Left hindlimb (tissue), 1 donor: ENCODE measurements around the gene IFNA10.
"Not testable (repeated sequence)": the region's sequence is repeated elsewhere in the genome, so short reads cannot be mapped to it uniquely, and the experiment has no call there.

Experiments
- DNase-seq: peaks from one replicate; pipeline ENCODE4 v3.0.0-alpha.2; 2018

Gene IFNA10

DNA sequence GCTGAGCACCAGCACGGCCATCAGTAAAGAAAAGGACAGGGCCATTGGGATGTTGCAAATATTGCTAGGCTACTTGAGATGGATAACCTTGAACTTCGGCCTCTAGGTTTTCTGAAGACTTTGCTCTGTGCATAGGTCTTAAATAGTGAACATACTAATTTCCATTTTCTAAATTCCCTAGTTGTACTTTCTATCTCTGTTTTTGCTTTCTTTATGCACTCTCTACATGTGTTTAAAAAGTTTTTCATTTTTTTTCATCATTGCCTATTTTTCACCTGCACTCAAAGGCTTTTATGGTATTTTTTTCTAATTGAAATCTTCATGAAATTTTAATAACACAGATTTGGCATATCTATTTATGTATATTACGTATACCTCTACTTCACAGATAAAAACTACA, 19.5 kb downstream of the IFNA10 start, which contains the start of gene IFNA4:
TSS of gene IFNA4 (minus strand) at position 101 of the 400 bp plus-strand sequence. CDS start at position 45, 56 bp downstream.
- not testable (repeated sequence) for DNase-seq

DNA sequence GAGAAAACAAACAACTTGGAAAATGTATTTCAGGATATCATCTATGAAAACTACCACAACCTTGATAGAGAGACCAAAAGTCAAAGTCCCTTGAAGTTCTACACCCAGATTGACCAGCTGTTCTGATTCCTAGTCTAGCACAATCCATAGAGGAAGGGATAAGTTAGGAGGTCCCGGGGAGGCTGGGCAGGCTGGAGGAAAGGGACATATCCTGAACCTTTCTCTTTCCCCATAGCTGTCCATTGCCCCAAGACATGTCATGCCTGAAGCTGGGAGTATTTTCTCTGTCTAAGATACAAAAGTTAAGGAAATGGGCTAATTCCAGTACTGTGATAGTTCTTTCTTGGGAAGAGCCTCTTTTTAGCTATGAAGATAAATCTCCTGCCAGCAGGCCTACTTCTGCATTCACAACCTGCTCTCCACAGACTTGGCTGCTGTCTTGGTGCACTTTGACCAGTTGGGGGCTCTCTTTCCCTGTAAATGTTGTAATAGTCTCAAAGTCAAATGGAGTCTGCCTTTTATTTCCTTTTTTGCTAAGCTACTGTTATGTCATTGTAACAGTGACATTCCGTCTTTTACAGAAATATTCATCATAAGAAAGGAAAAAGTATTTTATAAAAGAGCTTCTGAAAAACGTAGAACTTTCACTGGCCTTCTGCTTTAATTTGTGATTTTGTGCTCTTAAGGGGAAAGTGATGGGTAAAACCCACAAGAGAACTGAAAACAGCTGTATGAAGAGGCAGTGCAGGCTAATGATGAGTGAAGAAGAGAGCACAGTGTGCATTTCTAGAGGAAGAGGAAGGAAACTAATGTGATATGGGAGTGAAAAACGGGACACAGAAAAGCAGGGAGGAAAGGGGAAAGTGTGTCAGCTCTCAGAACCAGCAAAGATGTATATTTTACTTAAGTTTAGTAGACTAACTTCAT, 23.9 kb downstream of the IFNA10 start:
- not testable (repeated sequence) for DNase-seq

DNA sequence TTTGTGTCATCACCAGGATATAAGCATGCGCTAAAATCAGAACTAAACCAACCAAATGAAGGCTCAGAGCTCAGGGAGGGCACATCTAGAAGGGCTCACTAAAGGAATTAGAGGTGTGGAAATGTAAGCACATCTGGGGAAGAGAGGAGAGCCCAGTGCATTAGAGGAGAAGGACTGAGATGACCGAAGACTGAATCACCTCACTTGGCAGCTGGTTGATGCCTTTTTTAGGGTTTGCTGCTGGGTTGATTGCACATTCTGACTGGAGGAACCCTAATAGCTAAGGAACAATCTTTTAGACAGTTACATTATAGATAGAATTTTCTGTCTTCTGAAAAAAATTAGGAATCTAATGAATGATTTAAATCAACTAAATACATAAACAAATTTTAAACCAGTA, 32.3 kb downstream of the IFNA10 start:
- no peak for DNase-seq

DNA sequence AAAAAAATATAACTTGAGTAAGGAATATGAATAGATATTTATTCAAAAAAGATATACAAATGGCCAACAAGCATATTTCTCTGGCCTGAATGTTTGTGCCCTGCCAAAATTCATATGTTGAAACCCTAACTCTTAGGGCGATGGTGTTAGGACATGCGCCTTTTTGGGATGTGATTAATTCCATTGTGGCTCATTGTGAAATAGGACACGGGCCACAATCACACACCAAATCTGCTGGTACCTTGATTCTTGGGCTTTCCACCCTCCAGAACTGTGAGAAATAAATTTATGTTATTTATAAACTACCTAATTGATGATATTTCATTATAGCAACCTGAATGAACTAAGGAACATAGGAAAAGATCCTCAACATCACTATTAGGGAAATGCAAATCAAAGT, 34.8 kb downstream of the IFNA10 start:
- no peak for DNase-seq

DNA sequence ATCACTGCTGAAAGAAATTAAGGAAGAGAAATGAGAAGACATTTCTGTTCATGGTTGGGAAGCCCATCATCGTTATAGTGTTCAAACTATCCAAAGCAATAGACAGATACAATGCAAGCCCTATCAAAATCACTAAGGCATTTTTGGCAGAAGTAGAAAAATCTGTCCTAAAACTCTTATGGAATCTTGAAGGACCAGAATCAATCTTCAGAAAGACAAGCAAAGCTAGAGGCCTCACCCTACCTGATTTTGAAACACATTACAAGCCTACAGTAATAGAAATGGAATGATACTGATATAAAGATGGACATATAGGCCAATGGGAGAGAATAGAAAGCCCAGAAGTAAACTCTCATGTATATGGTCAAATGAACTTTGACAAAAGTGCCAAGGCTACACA, 35.6 kb downstream of the IFNA10 start:
- DNase-seq: no peak

DNA sequence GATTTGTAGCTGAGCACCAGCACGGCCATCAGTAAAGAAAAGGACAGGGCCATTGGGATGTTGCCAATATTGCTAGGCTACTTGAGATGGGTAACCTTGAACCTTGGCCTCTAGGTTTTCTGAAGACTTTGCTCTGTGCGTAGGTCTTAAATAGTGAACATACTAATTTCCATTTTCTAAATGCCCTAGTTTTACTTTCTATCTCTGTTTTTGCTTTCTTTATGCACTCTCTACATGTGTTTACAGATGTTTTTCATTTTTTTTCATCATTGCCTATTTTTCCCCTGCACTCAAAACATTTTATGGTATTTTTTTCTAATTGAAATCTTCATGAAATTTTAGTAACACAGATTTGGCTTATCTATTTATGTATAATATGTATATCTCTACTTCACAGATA, 40.4 kb downstream of the IFNA10 start, which contains the start of gene IFNA21:
TSS of gene IFNA21 (minus strand) at position 101 of the 400 bp plus-strand sequence. CDS start at position 53, 48 bp downstream.
- DNase-seq: not testable (repeated sequence)

DNA sequence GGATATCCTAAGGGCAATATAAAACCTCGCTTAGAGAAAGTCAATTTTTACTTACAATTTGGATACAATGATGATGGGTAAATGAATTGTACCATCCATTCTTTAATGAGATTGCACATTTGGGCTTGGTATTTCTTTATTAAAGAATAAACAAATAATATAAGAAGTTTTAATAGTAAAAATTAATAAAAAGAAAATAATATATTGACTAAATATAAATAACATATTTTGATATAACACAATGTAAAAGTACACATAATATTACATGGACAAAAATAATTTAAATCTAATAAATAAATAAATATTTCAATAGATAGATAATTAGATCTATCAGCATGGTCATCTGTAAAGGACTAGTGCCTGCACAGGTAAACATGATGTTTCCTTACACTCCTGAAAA, 41.4 kb downstream of the IFNA10 start:
- no peak for DNase-seq

DNA sequence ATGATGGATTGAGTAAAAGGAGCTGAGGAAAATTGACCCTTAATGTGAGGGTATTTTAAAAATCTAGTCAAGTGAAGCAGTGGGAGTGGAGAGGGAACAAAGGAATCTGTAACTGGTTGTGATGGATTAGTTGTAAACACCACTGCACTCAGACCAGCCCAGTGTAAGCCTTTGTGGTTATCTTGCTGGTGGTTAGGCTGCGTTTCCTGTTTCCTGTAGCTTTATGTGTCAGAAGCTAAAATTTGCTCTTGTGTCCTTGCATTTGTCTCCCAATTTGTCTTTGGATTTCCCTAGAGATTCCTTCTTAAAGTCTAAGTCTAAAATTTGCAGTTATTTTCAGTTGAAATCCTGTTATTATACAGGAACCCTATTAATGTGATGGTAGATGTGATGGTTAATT, 46.8 kb downstream of the IFNA10 start:
- DNase-seq: no peak
